ENCODE measurements around the gene MYO15B.

DNA sequence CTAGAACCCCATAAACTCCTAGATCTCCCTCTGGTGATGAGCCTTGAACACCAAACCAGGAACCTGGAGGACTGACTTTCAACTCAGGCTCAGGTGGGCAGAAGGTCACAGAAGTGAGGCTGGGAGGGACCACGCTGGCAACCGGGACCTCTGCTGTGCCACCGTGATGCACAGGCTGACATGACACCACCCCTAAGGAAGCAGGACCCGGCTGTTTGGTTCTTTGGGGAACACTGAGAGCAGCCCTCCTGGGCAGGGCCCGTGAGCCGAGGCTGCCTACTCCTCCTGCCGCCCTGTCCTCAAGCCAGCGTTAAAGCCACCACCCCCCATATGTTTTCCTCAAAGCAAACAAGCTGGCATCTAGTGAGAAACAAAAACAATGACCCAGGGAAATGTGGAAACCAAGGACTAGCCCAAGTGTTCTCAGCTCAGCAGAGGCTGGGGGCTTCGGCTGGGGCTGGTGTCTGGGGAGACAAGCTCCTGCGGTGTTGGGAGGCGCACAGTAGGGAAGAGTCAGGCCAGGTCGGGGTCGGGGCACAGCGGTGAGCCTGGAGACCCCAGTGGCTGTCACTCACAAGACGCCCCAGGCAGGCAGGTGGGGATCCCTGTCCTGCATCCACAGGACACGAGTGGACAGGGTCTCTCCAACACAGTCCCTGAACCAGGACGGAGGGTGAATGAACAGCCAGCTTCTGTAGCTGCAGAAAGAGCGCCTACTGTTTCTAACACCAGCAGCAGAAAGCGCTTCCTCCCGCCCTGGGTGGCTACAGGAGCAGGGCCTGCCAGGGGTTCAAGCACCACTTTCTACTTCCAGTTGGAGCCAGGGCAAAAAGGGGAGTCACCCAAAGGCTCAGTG, 47.4 kb downstream of the MYO15B start:
- TF ChIP-seq, protein P1, sequence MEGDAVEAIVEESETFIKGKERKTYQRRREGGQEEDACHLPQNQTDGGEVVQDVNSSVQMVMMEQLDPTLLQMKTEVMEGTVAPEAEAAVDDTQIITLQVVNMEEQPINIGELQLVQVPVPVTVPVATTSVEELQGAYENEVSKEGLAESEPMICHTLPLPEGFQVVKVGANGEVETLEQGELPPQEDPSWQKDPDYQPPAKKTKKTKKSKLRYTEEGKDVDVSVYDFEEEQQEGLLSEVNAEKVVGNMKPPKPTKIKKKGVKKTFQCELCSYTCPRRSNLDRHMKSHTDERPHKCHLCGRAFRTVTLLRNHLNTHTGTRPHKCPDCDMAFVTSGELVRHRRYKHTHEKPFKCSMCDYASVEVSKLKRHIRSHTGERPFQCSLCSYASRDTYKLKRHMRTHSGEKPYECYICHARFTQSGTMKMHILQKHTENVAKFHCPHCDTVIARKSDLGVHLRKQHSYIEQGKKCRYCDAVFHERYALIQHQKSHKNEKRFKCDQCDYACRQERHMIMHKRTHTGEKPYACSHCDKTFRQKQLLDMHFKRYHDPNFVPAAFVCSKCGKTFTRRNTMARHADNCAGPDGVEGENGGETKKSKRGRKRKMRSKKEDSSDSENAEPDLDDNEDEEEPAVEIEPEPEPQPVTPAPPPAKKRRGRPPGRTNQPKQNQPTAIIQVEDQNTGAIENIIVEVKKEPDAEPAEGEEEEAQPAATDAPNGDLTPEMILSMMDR (conservative IDR thresholded peaks at IDR 0.05; ENCODE audit: low read depth, low read length), result no peak
- TF ChIP-seq SMC3 (IDR thresholded peaks at IDR 0.05; ENCODE audit: low read depth, low read length), result no peak
- no peak for TF ChIP-seq POLR2A (IDR thresholded peaks at IDR 0.05; ENCODE audit: low read depth, low read length)
- TF ChIP-seq CHD1 (IDR thresholded peaks at IDR 0.05; ENCODE audit: low read depth, low read length), result no peak
- TF ChIP-seq BHLHE40 (IDR thresholded peaks at IDR 0.05; ENCODE audit: low read depth, low read length), result no peak
- no peak for TF ChIP-seq MXI1 (IDR thresholded peaks at IDR 0.05; ENCODE audit: borderline replicate concordance, low read depth, low read length)
- no peak for TF ChIP-seq RFX5 (IDR thresholded peaks at IDR 0.05; ENCODE audit: low read depth, low read length)
- TF ChIP-seq MAFK (IDR thresholded peaks at IDR 0.05; ENCODE audit: low read depth, low read length), result no peak
- no peak for TF ChIP-seq CEBPB (IDR thresholded peaks at IDR 0.05; ENCODE audit: low read depth, low read length)
- TF ChIP-seq FOS (IDR thresholded peaks at IDR 0.05; ENCODE audit: low read depth, low read length), result no peak
- TF ChIP-seq, protein P2, sequence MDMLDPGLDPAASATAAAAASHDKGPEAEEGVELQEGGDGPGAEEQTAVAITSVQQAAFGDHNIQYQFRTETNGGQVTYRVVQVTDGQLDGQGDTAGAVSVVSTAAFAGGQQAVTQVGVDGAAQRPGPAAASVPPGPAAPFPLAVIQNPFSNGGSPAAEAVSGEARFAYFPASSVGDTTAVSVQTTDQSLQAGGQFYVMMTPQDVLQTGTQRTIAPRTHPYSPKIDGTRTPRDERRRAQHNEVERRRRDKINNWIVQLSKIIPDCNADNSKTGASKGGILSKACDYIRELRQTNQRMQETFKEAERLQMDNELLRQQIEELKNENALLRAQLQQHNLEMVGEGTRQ (IDR thresholded peaks at IDR 0.05; ENCODE audit: low read depth, low read length), result no peak
- no peak for TF ChIP-seq RCOR1 (IDR thresholded peaks at IDR 0.05; ENCODE audit: insufficient replicate concordance, low read length)

All from IMR-90 (cell line).